Measurements from ENCODE around the gene ZNF662. TPM values are rescaled to one million over a fixed set of nuclear protein-coding genes. Genes with fewer than 3 reads are reported as not detected.

Gene ZNF662
- total RNA-seq, 2 donors from 2014 or later: 4.0 to 6.5 TPM

GRCh38 chr3:42937334-42937733 lies 31.4 kb downstream of the ZNF662 start:
- Histone ChIP-seq H3K27ac (no peak overlapping the region), H3K27me3 (no peaks in the 10 kb centered on the region), H3K4me1 (no peaks in the 10 kb centered on the region), H3K36me3 (replicated peaks in 1 of 2; ENCODE audit: insufficient read depth in 1 of 2, low read depth in 2 of 2) (no peaks in the 10 kb centered on the region), H3K9me3 (no peaks in the 10 kb centered on the region), H3K4me3 (no peak overlapping the region)
- DNase-seq (no peak), ATAC-seq (no peak)
- intact Hi-C loops (cut with DNase I): no loop called here
- WGBS, 2 donors: 88 to 90% methylated on average over 3 of the region's 3 CpGs
- TF ChIP-seq, protein P1, sequence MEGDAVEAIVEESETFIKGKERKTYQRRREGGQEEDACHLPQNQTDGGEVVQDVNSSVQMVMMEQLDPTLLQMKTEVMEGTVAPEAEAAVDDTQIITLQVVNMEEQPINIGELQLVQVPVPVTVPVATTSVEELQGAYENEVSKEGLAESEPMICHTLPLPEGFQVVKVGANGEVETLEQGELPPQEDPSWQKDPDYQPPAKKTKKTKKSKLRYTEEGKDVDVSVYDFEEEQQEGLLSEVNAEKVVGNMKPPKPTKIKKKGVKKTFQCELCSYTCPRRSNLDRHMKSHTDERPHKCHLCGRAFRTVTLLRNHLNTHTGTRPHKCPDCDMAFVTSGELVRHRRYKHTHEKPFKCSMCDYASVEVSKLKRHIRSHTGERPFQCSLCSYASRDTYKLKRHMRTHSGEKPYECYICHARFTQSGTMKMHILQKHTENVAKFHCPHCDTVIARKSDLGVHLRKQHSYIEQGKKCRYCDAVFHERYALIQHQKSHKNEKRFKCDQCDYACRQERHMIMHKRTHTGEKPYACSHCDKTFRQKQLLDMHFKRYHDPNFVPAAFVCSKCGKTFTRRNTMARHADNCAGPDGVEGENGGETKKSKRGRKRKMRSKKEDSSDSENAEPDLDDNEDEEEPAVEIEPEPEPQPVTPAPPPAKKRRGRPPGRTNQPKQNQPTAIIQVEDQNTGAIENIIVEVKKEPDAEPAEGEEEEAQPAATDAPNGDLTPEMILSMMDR (IDR thresholded peaks at IDR 0.05): no peak
- TF ChIP-seq POLR2A (IDR thresholded peaks at IDR 0.05): no peak

- H3K4me3 ChIP-seq: no peak overlapping the region
- H3K27ac ChIP-seq: no peak overlapping the region
- no peaks in the 10 kb centered on the region for H3K9me3 ChIP-seq
- no peak for DNase-seq
- TF ChIP-seq, protein P1 (IDR thresholded peaks at IDR 0.05): no peak
- TF ChIP-seq POLR2A (IDR thresholded peaks at IDR 0.05): no peak
- intact Hi-C loops (cut with DNase I): no loop called here
- no peak for ATAC-seq
- H3K4me1 ChIP-seq: no peaks in the 10 kb centered on the region
- no peaks in the 10 kb centered on the region for H3K27me3 ChIP-seq
- no peaks in the 10 kb centered on the region for H3K36me3 ChIP-seq (replicated peaks in 1 of 2; ENCODE audit: insufficient read depth in 1 of 2, low read depth in 2 of 2)
- WGBS, 2 donors: 63 to 69% methylated on average over 1 of the region's 1 CpG
Observed at GRCh38 chr3:42942693-42943092, 36.8 kb downstream of the ZNF662 start.

- intact Hi-C loops (cut with DNase I): no loop called here
- Histone ChIP-seq H3K27ac (no peak overlapping the region), H3K27me3 (no peaks in the 10 kb centered on the region), H3K36me3 (replicated peaks in 1 of 2; ENCODE audit: insufficient read depth in 1 of 2, low read depth in 2 of 2) (no peaks in the 10 kb centered on the region), H3K9me3 (no peaks in the 10 kb centered on the region), H3K4me1 (no peaks in the 10 kb centered on the region), H3K4me3 (no peak overlapping the region)
- DNase-seq: no peak
- 71 to 89% methylated on average over 5 of the region's 5 CpGs for WGBS, 2 donors
- no peak for ATAC-seq
- TF ChIP-seq POLR2A (IDR thresholded peaks at IDR 0.05): no peak
- TF ChIP-seq, protein P1 (IDR thresholded peaks at IDR 0.05): no peak
Observed at GRCh38 chr3:42946050-42946449, 40.1 kb downstream of the ZNF662 start.

DNA sequence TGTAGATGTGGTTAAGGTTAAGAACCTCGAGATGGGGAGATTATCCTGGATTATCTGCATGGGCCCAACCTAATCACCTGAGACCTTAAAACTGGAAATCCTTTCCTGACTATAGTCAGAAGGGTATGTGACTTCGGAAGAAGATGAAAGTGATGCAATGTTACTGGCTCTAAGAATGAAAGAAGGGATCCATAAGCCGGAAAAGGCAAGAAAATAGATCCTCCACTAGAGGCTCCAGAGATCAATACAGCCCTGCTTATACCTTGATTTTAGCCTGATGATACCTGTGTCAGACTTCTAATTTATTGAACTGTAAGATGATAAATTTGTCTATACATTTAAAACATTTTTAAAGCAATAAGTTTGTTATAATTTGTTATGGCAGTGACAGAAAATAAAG lies 51.6 kb downstream of the ZNF662 start:
- H3K9me3 ChIP-seq: no peaks in the 10 kb centered on the region

DNA sequence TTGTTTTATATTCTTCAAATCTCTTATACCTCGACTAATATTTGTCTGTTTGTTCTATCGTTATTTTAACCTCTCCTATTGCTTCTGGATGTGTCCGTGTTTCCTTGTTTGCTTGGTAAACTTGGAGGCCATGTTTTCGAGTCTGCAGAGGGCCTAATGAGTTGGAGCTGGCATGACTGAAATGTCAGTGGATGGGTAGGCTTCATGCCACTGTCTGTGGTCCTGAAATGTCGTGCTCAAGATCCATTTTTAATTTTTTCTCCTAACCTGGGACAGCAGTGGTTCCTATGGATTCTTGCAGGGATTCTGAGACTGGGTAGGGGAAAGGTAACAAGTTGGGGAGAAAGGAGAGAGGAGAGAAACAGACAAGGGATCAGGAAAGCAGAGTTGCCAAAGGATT lies 54.3 kb downstream of the ZNF662 start:
- no peaks in the 10 kb centered on the region for H3K36me3 ChIP-seq (replicated peaks in 1 of 2; ENCODE audit: insufficient read depth in 1 of 2, low read depth in 2 of 2)
- no peak overlapping the region for H3K4me3 ChIP-seq
- H3K4me1 ChIP-seq: no peaks in the 10 kb centered on the region
- DNase-seq (no peak), ATAC-seq (no peak)
- 44 to 55% methylated on average over 5 of the region's 5 CpGs for WGBS, 2 donors
- intact Hi-C loops (cut with DNase I): loop anchor here (5.0 to 10.0 kb wide), 2 partner anchors 192 to 415 kb away; no protein-coding TSS in a partner anchor
- no peaks in the 10 kb centered on the region for H3K27me3 ChIP-seq
- no peak for TF ChIP-seq POLR2A (IDR thresholded peaks at IDR 0.05)
- TF ChIP-seq, protein P1 (IDR thresholded peaks at IDR 0.05): no peak
- no peak overlapping the region for H3K27ac ChIP-seq
- H3K9me3 ChIP-seq: no peaks in the 10 kb centered on the region

More for the DNA sequence above, 51.6 kb downstream of the ZNF662 start:
- Histone ChIP-seq H3K4me1 (no peaks in the 10 kb centered on the region), H3K4me3 (no peak overlapping the region), H3K27me3 (no peaks in the 10 kb centered on the region), H3K27ac (no peak overlapping the region), H3K36me3 (replicated peaks in 1 of 2; ENCODE audit: insufficient read depth in 1 of 2, low read depth in 2 of 2) (no peaks in the 10 kb centered on the region)
- WGBS, 2 donors: 68 to 77% methylated on average over 3 of the region's 3 CpGs
- ATAC-seq (no peak), DNase-seq (no peak)
- intact Hi-C loops (cut with DNase I): no loop called here
- TF ChIP-seq, protein P1 (IDR thresholded peaks at IDR 0.05): no peak
- no peak for TF ChIP-seq POLR2A (IDR thresholded peaks at IDR 0.05)
